GM18517 (cell line): Measurements from ENCODE around the gene GBX1.
A peak's percentile ranks its signal among the peaks of the same experiment; 100 is the strongest.

Source experiments
- ATAC-seq: cut with Tn5 transposase; IDR thresholded peaks from one replicate; pipeline ENCODE4 v1.9.1; 2021; ENCODE audit warnings: mild to moderate bottlenecking, moderate library complexity; ENCODE audit not compliant: unreplicated experiment

Gene GBX1

GRCh38 chr7:151116603-151117440 is 50.7 kb downstream of the GBX1 start:
- ATAC-seq, result no peak

GRCh38 chr7:151115836-151116418 is 51.6 kb downstream of the GBX1 start:
- ATAC-seq, result no peak

DNA sequence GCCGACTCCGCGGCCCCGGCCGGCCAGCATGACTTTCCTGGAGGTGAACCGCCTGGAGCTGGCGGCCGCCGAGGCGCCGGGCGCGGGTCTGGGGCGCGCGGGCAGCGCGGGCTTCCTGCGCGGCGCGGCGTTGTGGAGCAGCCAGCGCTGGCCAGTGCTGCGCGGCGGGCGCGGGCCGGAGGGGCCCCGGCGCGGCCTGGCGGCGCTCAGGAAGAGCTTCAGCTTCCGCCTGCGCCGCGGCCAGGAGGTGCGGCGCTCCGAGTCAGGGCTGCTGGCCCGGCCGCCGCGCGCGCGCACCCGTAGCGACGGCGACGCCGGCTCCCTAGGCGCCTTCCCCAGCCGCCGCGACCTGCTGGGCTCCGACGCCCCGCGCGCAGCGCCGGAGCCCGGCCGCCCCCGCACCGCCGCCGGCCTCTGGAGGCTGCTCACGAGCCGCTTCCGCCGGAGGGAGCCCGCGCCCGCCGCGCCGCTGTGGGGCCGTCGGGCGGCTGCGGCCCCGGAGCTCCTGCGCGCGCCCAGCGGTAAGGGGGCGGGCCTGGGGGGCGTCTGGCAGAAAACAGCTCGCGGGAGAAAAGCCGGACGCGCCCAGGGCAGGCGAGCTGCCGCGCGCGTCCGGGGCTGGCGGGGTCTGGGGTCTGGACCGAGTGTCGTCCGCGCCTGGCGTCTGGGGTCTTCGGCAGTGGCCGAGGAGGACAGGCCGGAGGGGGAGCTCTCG is 52.2 kb downstream of the GBX1 start:
- ATAC-seq, result no peak

GRCh38 chr7:151114151-151115090 is 53.1 kb downstream of the GBX1 start:
- ATAC-seq, result no peak

DNA sequence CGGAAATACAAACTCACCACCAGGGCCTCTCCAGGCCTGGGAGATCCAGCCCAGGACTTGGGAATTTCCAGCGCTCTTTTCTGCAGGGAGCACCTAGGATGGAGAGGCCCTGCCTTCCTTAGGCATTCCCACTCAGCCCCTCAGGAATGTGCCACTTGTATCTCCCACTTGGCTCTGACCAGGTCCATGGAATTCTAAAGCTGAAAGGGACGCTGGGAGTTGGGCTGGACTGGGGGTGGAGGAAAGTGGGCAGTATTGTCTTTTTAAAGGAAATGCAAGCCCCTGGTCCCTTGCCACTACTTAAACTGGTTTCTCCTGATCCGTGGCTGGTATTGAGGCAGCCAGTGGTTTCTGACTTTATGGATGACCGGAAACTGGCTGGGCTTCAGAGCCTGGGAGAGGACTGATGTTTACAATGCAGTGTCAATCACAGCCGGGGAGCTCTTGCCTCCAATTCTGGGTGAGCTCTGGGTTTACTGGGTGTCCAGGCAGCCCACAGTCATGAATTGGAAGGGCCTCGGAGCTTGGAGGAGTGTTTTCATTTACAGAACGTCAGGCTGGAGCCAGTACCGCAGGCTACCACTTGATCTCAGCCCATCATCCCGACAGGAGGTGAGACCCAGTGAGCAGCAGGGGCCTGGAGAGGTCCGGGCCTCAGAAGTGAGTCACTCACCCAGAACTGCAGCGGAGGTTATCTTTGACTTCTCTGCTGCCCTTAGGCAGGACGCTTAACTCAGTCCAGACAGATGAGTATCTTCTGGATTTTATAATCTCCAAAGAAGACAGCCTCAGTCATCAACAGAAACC is 53.9 kb downstream of the GBX1 start:
- no peak for ATAC-seq

DNA sequence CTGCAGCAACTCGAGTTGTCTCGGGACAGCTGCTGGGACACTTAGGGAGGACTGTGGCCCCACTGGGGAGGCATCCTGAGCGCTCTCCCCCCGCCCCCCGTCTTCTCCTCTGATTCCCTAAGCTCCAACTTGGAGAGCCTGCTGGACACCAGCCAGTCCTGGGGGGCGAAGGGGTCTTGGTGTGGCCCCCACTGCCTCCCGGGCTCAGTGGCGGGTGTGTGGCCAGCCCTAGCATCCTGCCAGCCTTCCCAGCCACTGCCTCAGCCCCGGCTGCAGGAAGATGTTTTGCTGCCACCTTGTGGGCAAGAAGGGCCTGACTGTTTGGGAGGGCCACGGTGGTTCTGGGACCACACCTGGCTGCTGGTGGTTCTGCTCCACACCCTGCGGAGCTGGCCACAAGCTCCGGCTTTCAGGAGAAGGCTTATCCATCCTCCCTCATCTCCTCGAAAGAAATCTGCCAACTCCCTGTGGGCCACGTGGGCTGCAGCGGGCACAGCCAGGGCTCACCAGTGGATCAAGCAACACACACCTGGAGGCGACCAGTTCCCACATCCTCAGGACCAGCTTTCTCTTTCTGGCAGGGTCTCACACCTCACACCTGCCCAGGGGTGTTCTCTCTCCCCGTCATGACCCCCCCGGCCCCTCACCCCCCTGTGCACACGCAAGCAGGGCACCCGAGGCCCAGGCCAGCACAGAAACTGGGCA is 56.4 kb downstream of the GBX1 start:
- ATAC-seq, result peak; percentile 68

DNA sequence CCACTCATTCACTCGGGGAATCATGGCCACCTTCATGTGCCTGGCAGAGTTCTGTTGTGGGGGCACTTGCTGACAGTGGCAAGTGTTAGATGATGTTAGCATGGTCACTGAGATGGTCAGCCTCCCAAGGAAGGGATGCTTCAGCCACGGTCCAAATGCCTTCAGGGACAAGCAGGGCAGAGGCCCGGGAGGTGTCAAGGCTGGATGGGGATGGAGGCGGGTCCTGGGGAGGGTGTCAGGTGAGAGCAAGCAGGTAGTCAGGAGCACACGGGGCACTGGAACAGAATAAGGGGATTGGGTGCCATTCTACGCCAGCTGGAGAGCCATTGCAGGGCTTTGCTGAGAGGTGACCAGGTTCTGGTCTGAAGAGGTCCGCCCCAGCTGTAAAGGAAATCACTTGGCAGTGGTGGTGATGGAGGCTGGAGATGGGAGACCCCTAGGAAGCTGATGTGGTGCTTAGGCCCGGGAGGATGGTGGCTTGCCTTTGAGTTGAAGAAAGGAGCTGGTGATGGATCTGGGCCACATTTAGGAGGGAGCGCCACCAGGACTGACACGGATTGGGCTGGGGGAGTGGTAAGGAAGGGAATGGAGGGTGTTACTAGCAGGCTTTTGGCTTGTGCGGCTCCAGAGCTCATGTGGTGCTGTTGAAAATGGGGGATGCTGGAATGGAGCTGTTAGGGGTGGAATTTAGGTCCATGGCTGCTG is 57.1 kb downstream of the GBX1 start:
- no peak for ATAC-seq

DNA sequence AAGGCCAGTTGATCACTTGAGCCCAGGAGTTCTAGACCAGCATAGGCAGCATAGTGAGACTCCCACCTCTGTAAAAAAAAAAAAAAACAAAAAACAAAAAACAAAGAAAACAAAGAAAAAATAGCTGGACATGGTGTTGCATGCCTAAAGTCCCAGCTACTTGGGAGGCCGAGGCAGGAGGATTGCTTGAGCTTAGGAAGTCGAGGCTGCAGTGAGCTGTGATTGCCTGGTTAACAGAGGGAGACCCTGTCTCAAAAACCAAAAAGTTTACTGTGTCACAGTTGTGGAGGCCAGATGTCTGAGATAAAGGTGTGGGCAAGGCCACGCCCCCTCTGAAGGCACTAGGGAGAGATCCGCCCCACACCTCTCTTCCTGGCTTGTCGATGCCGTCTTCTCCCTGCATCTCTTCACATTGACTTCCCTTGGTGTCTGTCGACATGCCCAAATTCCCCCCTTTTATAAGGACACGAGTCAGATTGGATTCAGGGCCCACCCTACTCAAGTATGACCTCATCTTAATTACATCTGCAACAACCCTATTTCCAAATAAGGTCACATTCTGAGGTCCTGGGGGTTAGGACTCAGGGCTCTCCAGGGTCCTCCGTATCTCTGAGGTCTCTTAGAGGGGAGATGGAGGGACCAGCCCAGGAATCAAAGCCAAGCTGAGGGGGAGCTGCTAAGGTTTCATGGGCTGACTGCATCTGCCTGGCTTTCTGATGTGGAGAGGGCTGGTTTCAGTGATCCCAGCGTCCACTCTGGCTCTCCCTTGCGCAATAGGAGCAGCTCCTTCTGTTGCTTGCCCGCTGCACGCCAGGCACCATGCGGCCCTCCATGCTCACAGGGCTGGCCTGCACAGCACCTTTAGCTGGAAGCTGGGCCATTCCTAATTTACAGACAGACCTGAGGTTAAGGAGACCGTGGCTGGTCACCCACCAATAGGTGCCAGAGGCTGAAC is 58.1 kb downstream of the GBX1 start:
- no peak for ATAC-seq

- no peak for ATAC-seq
Measured at GRCh38 chr7:151107882-151108281, 59.6 kb downstream of the GBX1 start.

- ATAC-seq, result no peak
Measured at GRCh38 chr7:151104411-151105235, 62.9 kb downstream of the GBX1 start.

DNA sequence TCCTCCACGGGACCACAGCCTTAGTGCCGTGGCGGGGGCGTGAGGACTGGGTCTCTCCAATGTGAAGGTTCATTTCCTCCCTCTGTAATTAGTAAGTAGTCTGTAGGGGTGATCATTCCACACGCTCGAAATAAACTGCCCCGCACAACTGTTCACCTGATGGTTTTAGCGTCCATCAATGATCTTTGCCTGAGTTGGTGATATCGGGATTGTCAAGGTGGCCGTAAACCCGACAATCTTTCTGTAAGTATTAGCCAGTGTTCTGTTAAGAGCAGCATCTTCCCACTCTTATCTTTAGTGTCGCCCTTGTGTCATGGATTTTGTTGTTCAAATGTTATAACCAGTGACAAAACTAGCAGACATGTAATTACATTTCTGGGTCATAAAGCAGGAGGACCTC is 63.5 kb downstream of the GBX1 start:
- ATAC-seq, result no peak

- no peak for ATAC-seq
Measured at GRCh38 chr7:151102991-151103390, 64.5 kb downstream of the GBX1 start.

- no peak for ATAC-seq
Measured at GRCh38 chr7:151101621-151102396, 65.7 kb downstream of the GBX1 start.

- no peak for ATAC-seq
Measured at GRCh38 chr7:151100921-151101320, 66.6 kb downstream of the GBX1 start.

GRCh38 chr7:151099486-151100211 is 67.8 kb downstream of the GBX1 start:
- ATAC-seq, result no peak
